GM18498 (cell line): ENCODE results near the gene CSTPP1.
"Not testable (repeated sequence)": the region's sequence is repeated elsewhere in the genome, so short reads cannot be mapped to it uniquely, and the experiment has no call there.

Source experiments
- ATAC-seq: cut with Tn5 transposase; IDR thresholded peaks from one replicate; pipeline ENCODE4 v1.9.1; 2021; ENCODE audit warnings: mild to moderate bottlenecking, moderate library complexity; ENCODE audit not compliant: unreplicated experiment

The CSTPP1 gene

DNA sequence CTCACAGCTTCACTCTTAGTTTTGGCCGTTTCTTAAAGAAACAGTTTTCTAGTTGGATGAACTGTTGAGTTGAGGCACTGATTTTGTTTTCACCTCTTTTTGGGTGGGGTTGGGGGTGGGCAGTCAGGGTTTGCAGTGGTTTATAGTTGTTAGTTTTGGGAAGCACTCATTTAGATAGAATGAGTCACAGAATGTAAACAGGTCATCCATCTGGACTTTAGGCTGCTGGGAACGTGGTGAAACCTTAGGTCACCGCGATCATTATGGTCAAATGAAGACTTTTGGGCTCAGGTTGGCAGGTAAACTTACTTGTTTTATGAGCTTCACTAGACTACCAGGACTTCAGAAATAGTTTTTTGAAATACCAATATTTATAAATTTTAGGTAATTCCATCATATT lies 48.4 kb downstream of the CSTPP1 start:
- no peak for ATAC-seq

DNA sequence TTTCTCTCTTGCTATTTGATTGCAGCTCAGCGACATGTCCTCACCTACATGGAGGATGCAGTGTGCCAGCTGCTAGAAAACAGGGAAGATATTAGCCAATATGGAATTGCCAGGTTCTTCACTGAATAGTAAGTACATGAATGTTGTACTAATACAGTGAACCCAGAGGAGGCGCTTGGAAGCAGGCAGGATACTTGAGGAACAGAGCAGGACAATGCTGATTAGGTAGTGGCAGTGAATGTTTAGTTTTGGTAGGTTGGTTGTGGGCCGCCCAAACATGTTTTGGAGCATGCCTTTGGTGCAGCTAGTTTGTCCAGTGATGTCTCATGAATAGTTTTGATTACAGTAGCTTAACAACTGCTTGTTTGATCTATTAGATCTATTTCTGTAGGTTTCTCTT lies 50.6 kb downstream of the CSTPP1 start:
- no peak for ATAC-seq

DNA sequence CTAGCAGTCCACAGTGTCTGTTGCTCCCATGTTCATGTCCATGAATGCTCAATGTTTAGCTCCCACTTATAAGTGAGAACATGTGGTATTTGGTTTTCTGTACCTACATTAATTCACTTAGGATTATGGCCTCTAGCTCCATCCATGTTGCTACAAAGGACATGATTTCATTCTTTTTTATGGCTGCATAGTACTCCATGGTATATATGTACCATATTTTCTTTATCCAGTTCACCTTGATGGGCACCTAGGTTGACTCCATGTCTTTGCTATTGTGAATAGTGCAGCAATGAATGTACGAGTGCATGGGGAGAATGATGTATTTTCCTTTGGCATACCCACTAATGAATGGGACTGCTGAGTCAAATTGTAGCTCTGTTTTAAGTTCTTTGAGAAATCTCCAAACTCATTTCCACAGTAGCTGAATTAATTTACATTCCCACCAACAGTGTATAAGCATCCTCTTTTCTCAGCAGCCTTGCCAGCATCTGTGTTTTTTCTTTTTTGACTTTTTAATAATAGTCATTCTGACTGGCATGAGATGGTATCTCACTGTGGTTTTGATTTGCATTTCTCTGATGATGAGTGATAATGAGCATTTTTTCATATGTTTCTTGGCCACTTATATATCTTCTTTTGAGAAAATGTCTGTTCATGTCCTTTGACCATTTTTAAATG lies 53.4 kb downstream of the CSTPP1 start:
- not testable (repeated sequence) for ATAC-seq

DNA sequence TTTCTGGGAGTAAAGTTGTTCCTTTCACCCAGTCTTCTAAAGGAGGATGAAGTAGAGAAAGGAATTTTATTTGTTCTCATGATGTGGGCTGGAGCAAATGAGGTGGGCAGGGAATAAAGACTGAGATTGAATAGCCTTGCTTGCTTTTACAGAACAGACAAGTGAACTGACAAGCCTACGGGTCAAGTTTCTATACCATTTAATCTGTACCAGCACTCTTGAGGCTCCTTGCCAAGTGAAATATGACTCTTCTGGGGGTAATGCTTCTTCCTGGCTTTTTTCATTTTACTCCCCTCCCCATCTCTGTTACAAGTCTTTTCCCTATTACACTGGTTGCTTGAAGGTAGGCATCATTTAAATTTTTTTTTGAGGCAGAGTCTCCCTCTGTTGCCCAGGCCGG lies 54.8 kb downstream of the CSTPP1 start:
- no peak for ATAC-seq

DNA sequence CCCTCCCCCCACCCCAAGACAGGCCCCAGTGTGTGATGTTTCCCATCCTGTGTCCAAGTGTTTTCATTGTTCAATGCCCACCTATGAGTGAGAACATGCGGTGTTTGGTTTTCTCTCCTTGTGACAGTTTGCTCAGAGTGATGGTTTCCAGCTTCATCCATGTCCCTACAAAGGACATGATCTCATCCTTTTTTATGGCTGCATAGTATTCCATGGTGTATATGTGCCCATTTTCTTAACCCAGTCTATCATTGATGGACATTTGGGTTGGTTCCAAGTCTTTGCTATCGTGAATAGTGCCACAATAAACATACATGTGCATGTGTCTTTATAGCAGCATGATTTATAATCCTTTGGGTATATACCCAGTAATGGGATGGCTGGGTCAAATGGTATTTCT lies 55.8 kb downstream of the CSTPP1 start:
- not testable (repeated sequence) for ATAC-seq

DNA sequence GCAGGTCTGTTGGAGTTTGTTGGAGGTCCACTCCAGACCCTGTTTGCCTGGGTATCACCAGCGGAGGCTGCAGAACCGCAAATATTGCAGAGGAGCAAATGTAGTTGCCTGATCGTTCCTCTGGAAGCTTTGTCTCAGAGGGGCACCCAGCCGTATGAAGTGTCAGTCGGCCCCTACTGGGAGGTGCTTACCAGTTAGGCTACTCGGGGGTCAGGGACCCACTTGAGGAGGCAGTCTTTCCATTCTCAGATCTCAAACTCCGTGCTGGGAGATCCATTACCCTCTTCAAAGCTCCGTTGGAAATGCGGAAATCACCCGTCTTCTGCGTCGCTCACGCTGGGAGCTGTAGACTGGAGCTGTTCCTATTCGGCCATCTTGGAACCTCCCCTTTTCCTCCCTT lies 61.2 kb downstream of the CSTPP1 start:
- ATAC-seq = not testable (repeated sequence)

DNA sequence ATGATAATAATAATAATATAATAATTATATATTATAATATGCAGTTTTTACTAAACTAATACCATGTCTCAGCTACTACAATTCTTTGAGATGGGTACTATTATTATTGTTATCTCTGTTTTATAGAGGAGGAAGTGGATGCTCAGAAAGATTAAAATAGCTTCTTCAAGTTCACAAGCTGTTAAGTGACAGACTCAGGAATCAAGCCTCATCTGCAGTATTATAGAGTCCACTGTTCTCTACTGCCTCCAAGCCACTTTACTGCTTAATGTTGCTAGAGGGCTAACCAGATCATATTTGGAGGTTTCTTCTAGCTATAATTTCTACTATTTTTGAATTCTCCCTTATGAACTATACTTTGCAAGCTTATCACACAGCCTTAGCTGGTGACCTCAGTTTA lies 62.7 kb downstream of the CSTPP1 start:
- no peak for ATAC-seq

DNA sequence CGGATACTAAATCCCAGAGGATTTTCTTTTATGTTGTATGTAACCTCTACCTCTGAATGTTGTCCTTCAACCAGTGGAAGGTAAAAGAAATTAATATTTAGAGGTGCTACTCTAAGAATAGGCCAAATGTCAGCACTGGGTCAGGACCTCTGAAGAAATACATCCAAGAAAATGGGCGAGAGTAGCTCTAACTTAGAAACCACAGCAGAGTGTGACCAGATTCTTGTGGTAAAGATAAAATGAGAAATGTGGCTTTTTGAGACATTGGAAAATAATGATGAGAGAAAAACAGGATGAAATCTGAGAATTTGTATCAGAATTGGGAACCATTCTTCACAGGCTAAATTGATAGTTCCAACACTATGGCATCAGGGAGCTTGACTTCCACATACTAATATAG lies 63.5 kb downstream of the CSTPP1 start:
- no peak for ATAC-seq

DNA sequence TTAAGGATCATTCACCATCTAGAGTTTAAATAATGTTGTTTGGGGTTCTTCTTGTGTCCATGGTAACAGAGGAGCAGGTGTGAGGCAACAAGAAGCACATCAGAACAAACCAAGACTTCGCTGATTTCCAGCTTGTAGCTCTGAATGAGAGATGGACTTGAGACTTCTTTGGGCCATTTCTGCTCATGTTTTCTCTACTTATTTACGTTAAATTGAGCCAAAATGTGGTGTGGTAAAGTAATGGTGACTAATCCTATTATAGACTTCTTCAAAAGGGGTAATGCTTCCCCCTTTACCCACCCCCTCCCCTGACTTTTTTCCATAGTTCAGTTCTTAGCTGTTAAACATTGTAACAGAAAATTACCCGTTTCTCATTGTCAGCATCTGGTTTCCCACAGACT lies 65.2 kb downstream of the CSTPP1 start:
- no peak for ATAC-seq

DNA sequence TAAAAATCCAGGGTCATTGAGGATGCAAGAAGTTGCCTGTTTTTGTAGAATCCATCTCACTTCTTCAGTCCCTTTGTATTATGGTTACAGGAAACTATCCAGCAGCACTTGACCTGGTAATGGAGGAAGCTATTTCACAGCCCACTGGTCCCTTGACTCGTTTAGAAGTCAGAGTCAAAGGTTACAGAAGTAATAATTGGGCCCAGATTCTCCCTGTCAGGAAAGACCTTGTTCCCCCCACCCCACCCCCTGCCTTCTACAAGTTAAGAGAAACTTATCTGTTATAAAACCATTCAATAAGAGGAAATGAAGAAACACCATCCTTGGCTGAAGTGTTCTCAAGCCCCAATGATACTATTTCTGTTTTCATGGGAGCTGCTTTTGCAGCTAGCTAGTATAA lies 65.8 kb downstream of the CSTPP1 start:
- no peak for ATAC-seq

DNA sequence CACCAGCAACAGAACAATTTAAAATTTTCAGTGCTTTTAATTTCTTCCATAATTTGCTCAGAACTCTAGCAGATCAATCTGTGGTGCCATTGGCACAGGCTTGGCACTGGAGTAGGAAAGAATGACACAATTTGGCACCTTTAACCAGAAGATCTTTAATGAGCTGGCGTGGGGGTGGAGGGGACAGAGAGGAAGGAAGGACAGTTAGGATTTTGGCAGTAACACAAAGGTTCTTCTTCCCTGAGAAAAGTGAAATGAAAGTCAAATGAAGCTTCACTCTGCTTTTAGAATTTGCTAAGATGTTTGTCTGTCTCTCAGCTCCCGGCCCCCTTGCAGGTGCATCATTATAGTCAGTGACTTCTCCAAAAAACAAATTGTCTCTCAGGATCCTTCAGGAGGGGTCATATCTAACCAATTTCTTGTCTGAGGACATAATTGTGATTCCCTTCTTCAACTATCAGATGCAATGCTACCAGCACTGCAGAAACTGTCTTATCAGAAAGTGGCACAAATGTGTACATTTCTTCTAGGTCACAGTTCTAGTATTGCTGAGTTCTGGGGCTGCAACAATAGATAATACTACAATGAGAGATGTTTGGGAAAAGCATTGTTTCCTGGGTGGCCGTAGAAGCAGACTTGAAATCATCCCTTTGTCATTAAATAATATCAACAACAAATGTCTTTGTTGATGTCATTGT lies 66.8 kb downstream of the CSTPP1 start:
- ATAC-seq = no peak

DNA sequence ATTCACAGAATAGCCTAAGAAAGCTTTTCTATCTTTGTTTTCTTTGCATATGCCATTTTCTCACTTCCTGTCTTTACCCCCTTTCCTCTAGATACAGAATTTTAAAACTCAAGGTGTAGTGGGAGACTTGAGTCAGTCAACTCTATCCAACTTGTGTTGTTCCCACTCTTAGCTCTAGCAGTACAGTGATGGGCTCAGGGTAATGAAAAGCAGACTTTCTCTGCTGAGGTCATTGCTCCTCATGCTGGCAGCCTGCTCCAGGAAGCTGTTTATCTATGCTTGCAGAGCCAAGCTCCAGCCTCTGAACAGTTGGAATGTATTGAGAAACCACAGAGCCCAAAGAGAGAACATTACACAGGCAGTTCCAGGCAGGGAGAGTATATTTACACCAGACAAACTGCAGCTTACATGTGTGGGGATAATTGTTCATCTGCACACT lies 68.1 kb downstream of the CSTPP1 start:
- ATAC-seq = no peak

DNA sequence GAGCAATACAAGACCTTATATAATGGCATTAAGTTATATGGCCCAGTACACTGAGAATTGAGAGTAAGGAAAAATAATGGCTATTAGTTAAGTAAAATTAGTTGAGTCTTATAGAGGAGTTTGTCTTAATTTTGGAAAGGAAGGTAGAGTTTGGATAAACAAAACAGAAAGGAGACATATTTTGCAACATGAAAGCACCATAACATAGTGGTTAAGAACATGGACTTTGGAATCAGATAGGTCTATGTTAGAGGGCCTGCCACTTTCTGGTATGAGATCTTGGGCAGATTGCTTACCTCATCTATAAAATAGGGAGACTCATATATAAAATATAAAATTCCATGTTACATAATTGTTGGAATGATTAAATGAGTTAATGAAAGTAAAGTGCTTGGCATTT lies 68.9 kb downstream of the CSTPP1 start:
- no peak for ATAC-seq

DNA sequence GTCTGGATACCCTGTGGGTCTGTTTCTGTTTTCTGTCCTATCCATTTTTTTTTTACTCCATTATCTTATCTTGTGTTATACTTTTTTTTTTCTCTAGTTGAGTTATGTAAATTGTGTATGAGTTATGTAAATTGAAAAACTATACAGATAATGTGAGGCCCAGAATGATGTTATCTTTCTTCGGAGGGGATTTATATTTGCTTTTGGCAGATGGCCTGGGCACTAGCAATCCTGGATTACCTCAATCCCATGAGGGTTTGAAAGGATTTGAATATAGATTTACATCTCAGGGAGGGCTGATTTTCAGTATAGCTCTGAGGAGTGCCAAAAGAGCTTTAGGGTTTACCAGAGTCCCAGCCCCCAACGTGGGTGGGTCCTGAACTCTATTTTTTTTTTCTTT lies 71.0 kb downstream of the CSTPP1 start:
- no peak for ATAC-seq

DNA sequence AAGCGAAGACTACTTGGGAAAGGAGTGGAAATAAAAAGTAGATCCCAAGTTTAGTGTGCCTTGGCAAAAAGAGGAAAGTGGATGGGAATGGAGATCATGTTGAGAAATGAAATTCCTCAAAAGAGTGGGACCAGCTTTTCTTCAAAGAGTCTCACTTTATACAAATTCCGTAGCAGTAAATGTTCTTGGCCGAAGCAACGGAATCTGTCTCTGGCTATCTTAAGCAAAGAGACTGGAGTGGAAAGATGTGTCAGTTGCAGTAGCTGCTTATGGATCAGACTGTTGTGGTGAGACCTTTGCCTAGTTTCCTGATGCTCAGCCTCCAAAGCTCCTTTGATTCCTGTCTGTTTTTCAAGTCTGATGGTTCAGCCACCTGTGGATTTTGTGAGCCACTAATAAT lies 73.6 kb downstream of the CSTPP1 start:
- ATAC-seq = no peak

DNA sequence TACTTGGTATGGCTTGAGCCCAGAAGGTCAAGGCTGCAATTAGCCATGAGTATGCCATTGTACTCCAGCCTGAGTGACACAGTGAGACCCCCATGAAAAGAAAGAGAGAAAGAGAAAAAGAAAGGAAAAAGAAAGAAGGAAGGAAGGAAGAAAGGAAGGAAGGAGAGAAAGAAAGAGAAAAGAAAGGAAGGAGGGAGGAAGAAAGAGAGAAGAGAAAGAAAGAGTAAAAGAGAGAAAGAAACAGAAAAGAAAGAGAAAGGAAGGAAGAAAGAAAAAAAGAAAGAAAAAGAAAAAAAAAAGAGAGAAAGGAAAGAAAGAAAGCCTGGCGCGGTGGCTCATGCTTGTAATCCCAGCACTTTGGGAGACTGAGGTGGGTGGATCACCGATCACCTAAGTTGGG lies 77.5 kb downstream of the CSTPP1 start:
- ATAC-seq = no peak

DNA sequence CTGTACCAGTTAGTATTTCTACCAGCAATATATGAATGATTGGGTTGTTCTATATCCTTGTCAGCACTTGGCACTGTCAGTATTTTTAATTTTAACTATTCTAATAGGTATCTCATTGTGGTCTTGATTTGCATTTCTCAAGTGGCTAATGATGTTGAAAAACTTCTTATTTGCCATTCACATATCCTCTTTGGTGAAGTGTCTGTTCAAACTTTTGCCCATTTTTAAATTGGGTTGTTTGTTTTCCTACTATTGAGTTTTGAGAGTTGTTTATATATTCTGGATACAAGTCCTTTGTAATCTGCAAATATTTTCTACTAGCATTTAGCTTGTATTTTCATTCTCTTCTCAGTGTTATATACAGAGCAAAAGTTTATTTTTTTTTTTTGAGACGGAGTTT lies 82.1 kb downstream of the CSTPP1 start:
- no peak for ATAC-seq

DNA sequence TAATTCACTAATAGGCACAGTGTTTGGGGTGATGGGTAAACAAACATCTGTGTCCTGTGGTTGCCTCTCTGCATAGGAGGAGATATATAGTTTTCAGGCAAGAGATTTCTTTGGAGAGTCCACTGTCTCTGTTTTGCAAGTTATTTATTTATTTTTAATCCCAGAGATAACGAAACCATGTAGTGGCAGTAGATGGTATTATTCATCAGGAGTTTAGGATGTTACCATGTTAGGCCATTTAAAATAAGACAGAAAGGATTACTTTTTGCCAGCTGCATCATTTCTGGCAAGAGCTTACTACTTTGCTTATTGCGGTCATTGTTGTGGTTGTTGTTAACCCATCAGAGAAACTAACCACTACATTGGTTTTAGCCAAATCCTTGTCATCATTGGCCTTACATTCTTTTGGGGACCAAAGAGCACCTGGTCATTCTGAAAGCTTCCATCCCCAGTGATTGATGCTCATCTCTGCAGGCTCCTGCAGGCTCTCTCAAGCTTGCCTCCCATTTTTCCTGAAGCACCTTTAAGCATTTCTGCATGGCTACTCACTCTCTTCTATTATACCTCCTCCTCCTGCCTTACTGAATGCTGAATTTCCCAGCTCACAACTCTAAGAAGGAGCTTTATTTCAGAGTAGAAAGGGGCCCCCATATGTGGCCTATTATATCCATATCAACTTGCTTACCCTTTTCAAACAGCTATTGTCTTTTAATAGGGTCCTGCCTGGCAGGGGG lies 84.4 kb downstream of the CSTPP1 start:
- no peak for ATAC-seq

DNA sequence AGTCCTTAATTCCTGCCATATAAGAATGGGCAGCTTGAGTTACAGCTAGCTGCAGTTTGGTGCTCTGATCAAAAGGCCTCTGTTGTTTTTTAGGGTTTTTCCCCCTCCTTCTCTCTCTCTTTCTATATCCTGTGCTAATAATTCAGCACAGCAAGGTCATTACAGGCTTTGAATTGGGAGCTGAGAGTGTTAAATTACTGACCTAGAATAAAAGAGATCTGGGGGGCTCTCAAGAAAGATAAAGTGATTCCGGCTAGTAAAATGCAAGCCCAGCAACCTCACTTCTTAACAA lies 84.9 kb downstream of the CSTPP1 start:
- no peak for ATAC-seq

DNA sequence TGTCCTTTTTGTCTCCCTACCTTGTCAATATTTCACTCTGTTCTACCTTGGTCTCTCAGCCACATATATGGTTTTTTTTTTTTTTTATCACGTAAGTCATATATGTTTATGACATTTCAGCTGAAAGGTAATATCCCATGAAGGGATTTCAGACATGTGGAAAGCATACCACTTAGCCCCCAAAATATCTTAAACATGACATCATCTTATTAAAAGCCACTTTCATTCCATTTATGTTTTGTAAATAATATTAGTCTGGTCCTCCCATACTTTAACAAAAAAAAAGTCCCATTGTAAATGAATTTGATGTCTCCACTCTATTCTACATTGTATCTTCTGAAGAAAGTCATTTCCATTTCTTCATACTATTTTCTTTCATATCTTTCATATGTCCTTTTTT lies 85.4 kb downstream of the CSTPP1 start:
- no peak for ATAC-seq

DNA sequence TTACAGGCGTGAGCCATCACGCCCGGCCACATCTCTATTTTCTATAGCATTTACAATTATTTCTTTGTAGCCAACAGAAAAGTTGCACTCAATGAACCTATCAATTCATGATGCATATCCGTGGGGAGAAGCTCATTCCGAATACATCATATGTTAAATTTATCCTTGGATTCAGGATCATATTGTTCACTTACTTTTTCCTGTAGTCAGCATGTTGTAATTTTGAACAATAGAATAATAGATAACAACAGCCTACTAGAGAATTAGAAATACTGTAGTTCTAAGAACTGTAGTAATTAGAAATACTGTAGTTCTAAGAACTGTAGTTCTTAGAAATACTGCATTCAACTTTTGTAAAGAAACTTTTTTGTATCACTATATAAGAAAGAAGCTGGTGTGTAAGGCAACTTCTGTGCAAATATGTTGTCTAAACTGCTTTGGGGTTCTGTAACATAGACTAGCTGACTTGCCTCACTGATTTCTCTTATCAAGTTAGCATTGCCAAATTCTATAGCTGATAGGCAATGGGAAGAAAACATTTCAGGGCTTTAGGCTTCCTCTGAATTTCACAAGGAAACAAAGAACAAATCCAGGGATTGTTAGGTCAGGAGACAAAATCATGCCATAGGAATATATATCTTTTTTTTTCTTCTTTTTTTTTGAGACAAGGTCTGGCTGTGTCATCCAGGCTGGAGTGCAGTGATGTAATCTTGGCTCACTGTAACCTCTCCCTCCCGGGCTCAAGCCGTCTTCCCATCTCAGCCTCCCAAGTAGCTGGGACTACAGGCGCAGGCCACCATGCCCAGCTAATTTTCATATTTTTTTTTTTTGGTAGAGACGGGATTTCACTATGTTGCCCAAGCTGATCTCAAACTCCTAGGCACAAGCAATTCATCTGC lies 91.9 kb downstream of the CSTPP1 start:
- ATAC-seq = no peak
